HCT116 (cell line): ENCODE data around the gene CHD2. TPM values are rescaled to one million over a fixed set of nuclear protein-coding genes. Genes with fewer than 3 reads are reported as not detected.

Source experiments
- ATAC-seq: fragments of 200-7000 bp; cut with Tn5 transposase; 2 replicates; pipeline ENCODE4 v1.9.1; 2020; ENCODE audit warnings: mild to moderate bottlenecking, moderate library complexity
- BruUV-seq: library from RNA; stranded (reverse); fragments of 400-500 nt; replicated peaks from 2 replicates; lab custom pipeline; 2021; lab: Mats Ljungman, UMichigan
- CTCF ChIA-PET: fragments of 300-600 bp; sonication (Branson Sonifier 250); formaldehyde crosslinking; loops from one replicate; lab custom pipeline; 2021; ENCODE audit warnings: antibody characterized with exemption; lab: Charles Lee
- POLR2A ChIA-PET: fragments of 300-600, 350-600 bp; sonication (Branson Sonifier 250); formaldehyde crosslinking; loops from one replicate; lab custom pipeline; 2021; ENCODE audit warnings: antibody characterized with exemption; lab: Charles Lee
- RAD21 ChIA-PET, 2 experiments: fragments of 300-600 bp; sonication (Branson Sonifier 250); formaldehyde crosslinking; loops; one replicate each; lab custom pipeline; 2023; ENCODE audit warnings: low total read pairs in 2 of 2; ENCODE audit not compliant: uncharacterized antibody in 2 of 2, unreplicated experiment in 2 of 2, low non-redundant PET in 1 of 2; lab: Charles Lee
- DNase-seq: peaks from one replicate; pipeline ENCODE4 v3.0.0-alpha.2; 2010; ENCODE audit warnings: low read depth, low spot score
- H2AFZ ChIP-seq: fragments of 200-600 bp; shearing (Covaris generic), sonication (generic); 2 replicates; pipeline ENCODE4 v1.6.1; 2017; ENCODE audit warnings: low read depth, mixed run types, mixed read lengths, antibody characterized with exemption, low read length; ENCODE audit not compliant: poor library complexity, severe bottlenecking
- H3K27ac ChIP-seq: 2 replicates; pipeline ENCODE4 v1.5.1; 2012; ENCODE audit warnings: low read depth, low read length
- H3K27me3 ChIP-seq: fragments of 200-600 bp; sonication (generic); 2 replicates; pipeline ENCODE4 v1.6.1; 2016; ENCODE audit warnings: mixed run types, low read length, mixed read lengths; ENCODE audit not compliant: insufficient read depth
- H3K36me3 ChIP-seq, 2 experiments: fragments of 200-500 bp in 1 of 2; fragments of 200-600 bp in 1 of 2; sonication (Bioruptor generic) in 1 of 2; sonication (generic) in 1 of 2; 2 replicates each; pipeline versions ENCODE4 v1.5.1 to v1.6.1; 2014 to 2016; ENCODE audit warnings: low read length in 2 of 2, inconsistent platforms in 1 of 2, mixed read lengths in 1 of 2, mixed run types in 1 of 2; ENCODE audit not compliant: insufficient read depth in 2 of 2, control insufficient read depth in 1 of 2
- H3K4me1 ChIP-seq, 2 experiments: fragments of 200-600 bp in 1 of 2; sonication (generic) in 1 of 2; 2 replicates each; pipeline versions ENCODE4 v1.5.1 to v1.6.1; 2012 to 2017; ENCODE audit warnings: low read length in 2 of 2, inconsistent platforms in 1 of 2, mild to moderate bottlenecking in 1 of 2, mixed read lengths in 1 of 2, mixed run types in 1 of 2, moderate library complexity in 1 of 2; ENCODE audit not compliant: insufficient read depth in 2 of 2, control insufficient read depth in 1 of 2
- H3K4me2 ChIP-seq: fragments of 200-600 bp; sonication (generic); 2 replicates; pipeline ENCODE4 v1.6.1; 2017; ENCODE audit warnings: mixed run types, low read length, mixed read lengths
- H3K4me3 ChIP-seq, 2 experiments: fragments of 200-600 bp in 1 of 2; sonication (generic) in 1 of 2; replicated peaks in 1 of 2; 2 replicates each; pipeline ENCODE4 v1.5.1; 2011 to 2016; ENCODE audit warnings: low read length in 2 of 2, control low read depth in 1 of 2, low read depth in 1 of 2, mild to moderate bottlenecking in 1 of 2, mixed read lengths in 1 of 2, mixed run types in 1 of 2
- H3K79me2 ChIP-seq: fragments of 200-600 bp; sonication (generic); 2 replicates; pipeline ENCODE4 v1.6.1; 2017; ENCODE audit warnings: mild to moderate bottlenecking, mixed run types, low read length, moderate library complexity, mixed read lengths; ENCODE audit not compliant: insufficient read depth
- H3K9ac ChIP-seq: fragments of 200-600 bp; sonication (generic); 2 replicates; pipeline ENCODE4 v1.6.1; 2016; ENCODE audit warnings: low read length, mixed read lengths
- H3K9me2 ChIP-seq: fragments of 200-600 bp; sonication (generic), shearing (Covaris generic); 2 replicates; pipeline ENCODE4 v1.6.1; 2017; ENCODE audit warnings: mixed run types, mild to moderate bottlenecking, moderate library complexity; ENCODE audit not compliant: insufficient read depth
- H3K9me3 ChIP-seq, 2 experiments: fragments of 200-500 bp in 1 of 2; fragments of 200-600 bp in 1 of 2; sonication (Bioruptor generic) in 1 of 2; sonication (generic) in 1 of 2; 2 replicates each; pipeline ENCODE4 v1.6.1; 2014 to 2017; ENCODE audit warnings: low read length in 2 of 2, mixed read lengths in 2 of 2, inconsistent platforms in 1 of 2, low read depth in 1 of 2, mild to moderate bottlenecking in 1 of 2, mixed run types in 1 of 2, moderate library complexity in 1 of 2; ENCODE audit not compliant: control insufficient read depth in 1 of 2, insufficient read depth in 1 of 2
- H4K20me1 ChIP-seq: fragments of 200-600 bp; sonication (generic), shearing (Covaris generic); 2 replicates; pipeline ENCODE4 v1.6.1; 2017; ENCODE audit warnings: mixed run types, mild to moderate bottlenecking, moderate library complexity; ENCODE audit not compliant: insufficient read depth
- ATF3 ChIP-seq: IDR thresholded peaks from 2 replicates; pipeline ENCODE4 v1.6.1; 2012
- CBX3 ChIP-seq: IDR thresholded peaks from 2 replicates; pipeline ENCODE4 v1.6.1; 2012; ENCODE audit warnings: low read depth
- CEBPB ChIP-seq: IDR thresholded peaks from 2 replicates; pipeline ENCODE4 v1.6.1; 2012; ENCODE audit warnings: low read depth
- CTCF ChIP-seq, 3 experiments: fragments of 200-600 bp in 1 of 3; sonication (generic) in 1 of 3; IDR thresholded peaks in 2 of 3; conservative IDR thresholded peaks in 1 of 3; 2 replicates each; pipeline ENCODE4 v1.5.1; 2012 to 2017; ENCODE audit warnings: low read depth in 2 of 3, low read length in 2 of 3, antibody characterized with exemption in 1 of 3, borderline replicate concordance in 1 of 3, control low read depth in 1 of 3, mild to moderate bottlenecking in 1 of 3, mixed read lengths in 1 of 3, mixed run types in 1 of 3, moderate library complexity in 1 of 3; ENCODE audit not compliant: insufficient read depth in 1 of 3
- EGR1 ChIP-seq: IDR thresholded peaks from 2 replicates; pipeline ENCODE4 v1.6.1; 2012; ENCODE audit warnings: low read depth
- ELF1 ChIP-seq: IDR thresholded peaks from 2 replicates; pipeline ENCODE4 v1.6.1; 2012; ENCODE audit warnings: low read depth, borderline replicate concordance
- EZH2 ChIP-seq: fragments of 200-600 bp; sonication (generic); IDR thresholded peaks from 2 replicates; pipeline ENCODE4 v1.6.1; 2017; ENCODE audit warnings: antibody characterized with exemption, mixed run types
- EZH2phosphoT487 ChIP-seq: fragments of 200-600 bp; IDR thresholded peaks from 2 replicates; pipeline ENCODE4 v1.6.1; 2018; ENCODE audit warnings: antibody characterized with exemption, borderline replicate concordance
- JUND ChIP-seq: IDR thresholded peaks from 2 replicates; pipeline ENCODE4 v1.6.1; 2012
- POLR2A ChIP-seq: IDR thresholded peaks from 2 replicates; pipeline ENCODE4 v1.7.0; 2011; ENCODE audit warnings: borderline replicate concordance; ENCODE audit not compliant: insufficient read depth, insufficient read length; ENCODE audit errors: extremely low read depth
- POLR2AphosphoS5 ChIP-seq: IDR thresholded peaks from 2 replicates; pipeline ENCODE4 v1.6.1; 2011; ENCODE audit warnings: mild to moderate bottlenecking, low read depth, low read length, moderate library complexity
- RAD21 ChIP-seq: IDR thresholded peaks from 2 replicates; pipeline ENCODE4 v1.6.1; 2012; ENCODE audit warnings: low read depth, mild to moderate bottlenecking
- REST ChIP-seq: IDR thresholded peaks from 2 replicates; pipeline ENCODE4 v1.6.1; 2012; ENCODE audit warnings: low read depth
- SIN3A ChIP-seq: IDR thresholded peaks from 2 replicates; pipeline ENCODE4 v1.6.1; 2012; ENCODE audit warnings: low read depth
- SP1 ChIP-seq: IDR thresholded peaks from 2 replicates; pipeline ENCODE4 v1.6.1; 2012; ENCODE audit warnings: low read depth
- SRF ChIP-seq: IDR thresholded peaks from 2 replicates; pipeline ENCODE4 v1.6.1; 2012; ENCODE audit warnings: low read depth
- TCF7L2 ChIP-seq: IDR thresholded peaks from 2 replicates; pipeline ENCODE4 v1.7.0; 2011; ENCODE audit warnings: borderline replicate concordance, inconsistent platforms; ENCODE audit not compliant: insufficient read depth, insufficient read length; ENCODE audit errors: extremely low read depth
- YY1 ChIP-seq: IDR thresholded peaks from 2 replicates; pipeline ENCODE4 v1.6.1; 2011; ENCODE audit warnings: low read length, low read depth, moderate library complexity, mild to moderate bottlenecking; ENCODE audit not compliant: insufficient replicate concordance; ENCODE audit errors: extremely low read depth
- ZBTB33 ChIP-seq: IDR thresholded peaks from 2 replicates; pipeline ENCODE4 v1.6.1; 2011; ENCODE audit warnings: mild to moderate bottlenecking, low read length, moderate library complexity; ENCODE audit not compliant: insufficient replicate concordance; ENCODE audit errors: extremely low read depth
- ZNF274 ChIP-seq: fragments of 200-500 bp; sonication (Bioruptor generic); IDR thresholded peaks from 2 replicates; pipeline ENCODE4 v1.6.1; 2014; ENCODE audit warnings: mild to moderate bottlenecking, low read depth, low read length, inconsistent platforms
- intact Hi-C: fragments of 100-400 bp; cut with micrococcal nuclease; formaldehyde crosslinking; loops from 2 replicates; pipeline ENCODE4 v1.10.0; 2022
- total RNA-seq: library from RNA; stranded (reverse); gene quantifications from one replicate; pipeline ENCODE4 v1.2.1, GENCODE V29; 2021; ENCODE audit not compliant: unreplicated experiment

CHD2 gene
- total RNA-seq, 1 experiment from 2014 or later, result 116 TPM

- H3K36me3 ChIP-seq, result peaks cover 36 to 52% of the 10 kb centered on the region in 2 experiments
- BruUV-seq, result no TSS peak
- H3K79me2 ChIP-seq, result peaks cover 89% of the 10 kb centered on the region
- H2AFZ ChIP-seq, result no peak overlapping the region
- intact Hi-C loops, result no loop called here
- H3K27ac ChIP-seq, result no peak overlapping the region
- no peaks in the 10 kb centered on the region for H3K27me3 ChIP-seq
- H3K9me3 ChIP-seq, result no peaks in the 10 kb centered on the region
- TF ChIP-seq POLR2AphosphoS5 (no peak), EZH2phosphoT487 (no peak), EZH2 (no peak), POLR2A (no peak), REST (no peak), RAD21 (no peak), JUND (no peak), ATF3 (no peak), CBX3 (no peak), SIN3A (no peak), EGR1 (no peak), SRF (no peak), CTCF (IDR thresholded peaks at IDR 0.05 in 2 of 3, conservative IDR thresholded peaks at IDR 0.05 in 1 of 3; ENCODE audit: borderline replicate concordance in 1 of 3, insufficient read depth in 1 of 3, low read depth in 2 of 3, low read length in 2 of 3) (no peak), ZBTB33 (no peak), TCF7L2 (no peak), ZNF274 (no peak), SP1 (no peak), ELF1 (no peak), YY1 (no peak), CEBPB (no peak)
- H3K4me1 ChIP-seq, result peaks cover 10 to 17% of the 10 kb centered on the region in 2 experiments; a peak in 3 of 4 replicates
- CTCF ChIA-PET, result interaction anchor here (1.4 kb wide), 1 partner anchor 13 kb away, joined by 3 read pairs; the partner anchor contains the start of gene CHD2
- no peak overlapping the region for H3K4me3 ChIP-seq
- RAD21 ChIA-PET, result no interaction called here
- POLR2A ChIA-PET, result interaction anchor here (4.1 kb wide), 1 partner anchor 13 kb away, joined by 13 read pairs; the partner anchor contains the start of gene CHD2
- no peak overlapping the region for H3K4me2 ChIP-seq
- peaks cover 6% of the 10 kb centered on the region; the same call in 1 of the 2 replicates for H4K20me1 ChIP-seq
- DNase-seq (no peak), ATAC-seq (no peak)
- no peak overlapping the region for H3K9ac ChIP-seq
- H3K9me2 ChIP-seq, result no peaks in the 10 kb centered on the region
Measured at GRCh38 chr15:92886815-92887214, 13.3 kb upstream of the CHD2 start.
